GM23338 (cell line): ENCODE measurements around the gene VSIG4. TPM values are rescaled to one million over a fixed set of nuclear protein-coding genes. Genes with fewer than 3 reads are reported as not detected.

Experiments used
- ATAC-seq: fragments of 200-7000 bp; cut with Tn5 transposase; 3 replicates; pipeline ENCODE4 v1.9.1; 2020
- DNase-seq: peaks from one replicate; pipeline ENCODE4 v3.0.0-alpha.2; 2015; ENCODE audit warnings: low spot score
- H2AFZ ChIP-seq: fragments of 200-600 bp; sonication (generic); 2 replicates; pipeline ENCODE4 v1.8.0; 2016; ENCODE audit warnings: antibody characterized with exemption, mild to moderate bottlenecking, moderate library complexity
- H3F3A ChIP-seq: fragments of 200-600 bp; sonication (generic); replicated peaks from 2 replicates; pipeline ENCODE4 v1.8.0; 2017; ENCODE audit warnings: antibody characterized with exemption, mixed run types, low read depth
- H3K27ac ChIP-seq: fragments of 200-600 bp; sonication (generic); 2 replicates; pipeline ENCODE4 v1.6.1; 2016; ENCODE audit warnings: low read depth
- H3K27me3 ChIP-seq: fragments of 200-600 bp; sonication (generic); 2 replicates; pipeline ENCODE4 v1.8.0; 2016; ENCODE audit warnings: mild to moderate bottlenecking, mixed run types, moderate library complexity; ENCODE audit not compliant: insufficient read depth
- H3K36me3 ChIP-seq: fragments of 200-600 bp; sonication (generic); 2 replicates; pipeline ENCODE4 v1.8.0; 2016; ENCODE audit warnings: mild to moderate bottlenecking; ENCODE audit not compliant: insufficient read depth
- H3K4me1 ChIP-seq: fragments of 200-600 bp; sonication (generic); 2 replicates; pipeline ENCODE4 v1.8.0; 2016; ENCODE audit warnings: mild to moderate bottlenecking, moderate library complexity; ENCODE audit not compliant: insufficient read depth
- H3K4me2 ChIP-seq: fragments of 200-600 bp; sonication (generic); 2 replicates; pipeline ENCODE4 v1.7.1; 2017; ENCODE audit warnings: mixed run types
- H3K4me3 ChIP-seq: fragments of 200-600 bp; sonication (generic); 2 replicates; pipeline ENCODE4 v1.6.1; 2016; ENCODE audit warnings: mixed run types
- H3K79me2 ChIP-seq: fragments of 200-600 bp; sonication (generic); replicated peaks from 2 replicates; pipeline ENCODE4 v1.8.0; 2017; ENCODE audit warnings: mild to moderate bottlenecking; ENCODE audit not compliant: insufficient read depth
- H3K9me2 ChIP-seq: fragments of 200-600 bp; sonication (generic); 2 replicates; pipeline ENCODE4 v1.8.0; 2017; ENCODE audit not compliant: insufficient read depth
- H4K20me1 ChIP-seq: fragments of 200-600 bp; sonication (generic); replicated peaks from 2 replicates; pipeline ENCODE4 v1.8.0; 2017; ENCODE audit warnings: mild to moderate bottlenecking; ENCODE audit not compliant: insufficient read depth
- H3K27ac Mint-ChIP-seq: 2 replicates; pipeline ENCODE4 v1.8.0; 2020; ENCODE audit warnings: inconsistent platforms, mild to moderate bottlenecking, moderate library complexity, mixed read lengths
- H3K27me3 Mint-ChIP-seq: 3 replicates; pipeline ENCODE4 v1.8.0; 2022; ENCODE audit warnings: low read depth, mild to moderate bottlenecking, moderate library complexity, mixed read lengths, inconsistent platforms; ENCODE audit not compliant: insufficient read depth, poor library complexity
- H3K36me3 Mint-ChIP-seq: 3 replicates; pipeline ENCODE4 v1.8.0; 2021; ENCODE audit warnings: low read depth, mild to moderate bottlenecking, inconsistent platforms, moderate library complexity, mixed read lengths
- H3K4me1 Mint-ChIP-seq: 3 replicates; pipeline ENCODE4 v1.8.0; 2020; ENCODE audit warnings: mild to moderate bottlenecking, inconsistent platforms, mixed read lengths
- H3K4me3 Mint-ChIP-seq: 3 replicates; pipeline ENCODE4 v1.8.0; 2021; ENCODE audit warnings: moderate library complexity, mild to moderate bottlenecking, inconsistent platforms, mixed read lengths
- H3K9me3 Mint-ChIP-seq: 3 replicates; pipeline ENCODE4 v1.8.0; 2020; ENCODE audit warnings: moderate library complexity, mild to moderate bottlenecking, inconsistent platforms, mixed read lengths
- CREB1 ChIP-seq: fragments of 250-450 bp; sonication (Bioruptor Pico); IDR thresholded peaks from 2 replicates; pipeline ENCODE4 v1.5.0; 2020; ENCODE audit warnings: low read depth, mild to moderate bottlenecking, moderate library complexity
- CTCF ChIP-seq, 2 experiments: fragments of 200-600 bp in 1 of 2; sonication (generic) in 1 of 2; conservative IDR thresholded peaks; 2 replicates each; pipeline versions ENCODE4 v1.5.1 to v1.6.1; 2016 to 2017; ENCODE audit warnings: antibody characterized with exemption in 2 of 2, low read depth in 2 of 2, mild to moderate bottlenecking in 2 of 2, moderate library complexity in 1 of 2
- EZH2phosphoT487 ChIP-seq: fragments of 200-600 bp; sonication (generic); IDR thresholded peaks from one replicate; pipeline ENCODE4 v1.8.1; 2018; ENCODE audit warnings: antibody characterized with exemption; ENCODE audit not compliant: unreplicated experiment
- JUNB ChIP-seq: IDR thresholded peaks from one replicate; pipeline ENCODE4 v1.6.1; 2016; ENCODE audit warnings: antibody characterized with exemption; ENCODE audit not compliant: unreplicated experiment
- POLR2AphosphoS5 ChIP-seq: IDR thresholded peaks from 2 replicates; pipeline ENCODE4 v1.6.1; 2016; ENCODE audit warnings: antibody characterized with exemption, low read depth
- STAT1 ChIP-seq: IDR thresholded peaks from one replicate; pipeline ENCODE4 v1.6.1; 2016; ENCODE audit warnings: antibody characterized with exemption; ENCODE audit not compliant: unreplicated experiment
- ZNF114 ChIP-seq: fragments of 250-450 bp; sonication (Bioruptor Pico); IDR thresholded peaks from 2 replicates; pipeline ENCODE4 v1.5.0; 2020; ENCODE audit warnings: mild to moderate bottlenecking, moderate library complexity
- ZNF331 ChIP-seq: fragments of 250-450 bp; sonication (Bioruptor Pico); IDR thresholded peaks from 2 replicates; pipeline ENCODE4 v1.5.0; 2020; ENCODE audit warnings: low read depth, mild to moderate bottlenecking, moderate library complexity
- ZNF462 ChIP-seq: fragments of 250-450 bp; sonication (Bioruptor Pico); IDR thresholded peaks from 2 replicates; pipeline ENCODE4 v1.5.0; 2020; ENCODE audit warnings: mild to moderate bottlenecking, moderate library complexity
- polyA plus RNA-seq: library from polyadenylated mRNA; unstranded; fragments of >200 nt; fragmentation: Nextera tagmentation; extraction: Ambion mirVana; gene quantifications from 2 replicates; pipeline ENCODE4 v1.2.1, GENCODE V29; 2016
- total RNA-seq: library from RNA; depleted of rRNA; stranded (reverse); fragments of >200 nt; shearing (Covaris generic); gene quantifications from 2 replicates; pipeline ENCODE4 v1.2.3, GENCODE V29; 2014

Gene VSIG4
- total and polyA plus RNA-seq, 2 experiments from 2014 or later = not detected

GRCh38 chrX:66049056-66049455, 9.2 kb upstream of the VSIG4 start:
- H3K4me3 Mint-ChIP-seq = no peak overlapping the region
- Histone ChIP-seq H3K4me1 (no peaks in the 10 kb centered on the region), H3K27me3 (no peaks in the 10 kb centered on the region), H3K4me2 (no peak overlapping the region), H4K20me1 (no peaks in the 10 kb centered on the region), H3K9me2 (no peaks in the 10 kb centered on the region), H3K4me3 (no peak overlapping the region), H3K79me2 (no peaks in the 10 kb centered on the region), H3K27ac (no peak overlapping the region), H3F3A (no peaks in the 10 kb centered on the region), H2AFZ (no peak overlapping the region), H3K36me3 (no peaks in the 10 kb centered on the region)
- H3K36me3 Mint-ChIP-seq = no peaks in the 10 kb centered on the region
- no peaks in the 10 kb centered on the region for H3K4me1 Mint-ChIP-seq
- TF ChIP-seq STAT1 (no peak), ZNF331 (CRISPR knock-in tag) (no peak), ZNF114 (CRISPR knock-in tag) (no peak), CREB1 (CRISPR knock-in tag) (no peak), POLR2AphosphoS5 (no peak), ZNF462 (CRISPR knock-in tag) (no peak), CTCF (conservative IDR thresholded peaks at IDR 0.05; ENCODE audit: low read depth in 2 of 2) (no peak), JUNB (no peak), EZH2phosphoT487 (no peak)
- no peak overlapping the region for H3K27ac Mint-ChIP-seq
- DNase-seq = no peak
- no peaks in the 10 kb centered on the region for H3K27me3 Mint-ChIP-seq
- ATAC-seq = no peak
- H3K9me3 Mint-ChIP-seq = no peaks in the 10 kb centered on the region
